HEK293T (cell line): ENCODE data around the gene APOBEC3B.

ENCODE experiments used
- CTCF ChIA-PET: fragments of 350-600 bp; formaldehyde crosslinking; extraction: SDS; loops from one replicate; lab custom pipeline; 2021; ENCODE audit warnings: antibody characterized with exemption, inconsistent platforms; lab: Yijun Ruan, JAX
- POLR2A ChIA-PET: fragments of 350-600 bp; formaldehyde crosslinking; extraction: SDS; loops from one replicate; lab custom pipeline; 2020; ENCODE audit warnings: antibody characterized with exemption, inconsistent platforms; lab: Yijun Ruan, JAX
- DNase-seq: peaks from one replicate; pipeline ENCODE4 v3.0.0; 2012; ENCODE audit warnings: mixed read lengths; ENCODE audit errors: extremely low spot score
- ARNT ChIP-seq: fragments of 450-650 bp; IDR thresholded peaks from 2 replicates; pipeline ENCODE4 v1.6.1; 2017; ENCODE audit warnings: mild to moderate bottlenecking
- BHLHE40 ChIP-seq: fragments of 450-650 bp; IDR thresholded peaks from 2 replicates; pipeline ENCODE4 v1.6.1; 2016; ENCODE audit warnings: mild to moderate bottlenecking, moderate library complexity, borderline replicate concordance
- CTBP1 ChIP-seq: fragments of 450-650 bp; IDR thresholded peaks from 2 replicates; pipeline ENCODE4 v1.6.1; 2016; ENCODE audit warnings: borderline replicate concordance
- ELF4 ChIP-seq: fragments of 450-650 bp; IDR thresholded peaks from 2 replicates; pipeline ENCODE4 v1.6.1; 2017; ENCODE audit warnings: antibody characterized with exemption
- FOXA1 ChIP-seq: fragments of 450-650 bp; IDR thresholded peaks from 2 replicates; pipeline ENCODE4 v1.6.1; 2016; ENCODE audit warnings: mild to moderate bottlenecking
- FOXK2 ChIP-seq: fragments of 450-650 bp; IDR thresholded peaks from 2 replicates; pipeline ENCODE4 v1.6.1; 2016; ENCODE audit warnings: mild to moderate bottlenecking
- FOXM1 ChIP-seq: fragments of 450-650 bp; IDR thresholded peaks from 2 replicates; pipeline ENCODE4 v1.6.1; 2017; ENCODE audit warnings: mild to moderate bottlenecking, borderline replicate concordance
- HDGF ChIP-seq: fragments of 450-650 bp; IDR thresholded peaks from 2 replicates; pipeline ENCODE4 v1.6.1; 2017; ENCODE audit warnings: antibody characterized with exemption, borderline replicate concordance
- L3MBTL2 ChIP-seq: fragments of 450-650 bp; conservative IDR thresholded peaks from 2 replicates; pipeline ENCODE4 v1.6.1; 2016; ENCODE audit warnings: mild to moderate bottlenecking
- LEF1 ChIP-seq: fragments of 450-650 bp; IDR thresholded peaks from 2 replicates; pipeline ENCODE4 v1.6.1; 2017; ENCODE audit warnings: mild to moderate bottlenecking, borderline replicate concordance
- NFRKB ChIP-seq: fragments of 450-650 bp; IDR thresholded peaks from 2 replicates; pipeline ENCODE4 v1.6.1; 2016; ENCODE audit warnings: mild to moderate bottlenecking, moderate library complexity
- SP1 ChIP-seq: fragments of 450-650 bp; IDR thresholded peaks from 2 replicates; pipeline ENCODE4 v1.6.1; 2017
- SUZ12 ChIP-seq: fragments of 450-650 bp; IDR thresholded peaks from 2 replicates; pipeline ENCODE4 v1.6.1; 2016; ENCODE audit warnings: mild to moderate bottlenecking
- TARDBP ChIP-seq: fragments of 450-650 bp; IDR thresholded peaks from 2 replicates; pipeline ENCODE4 v1.6.1; 2016
- ZNF384 ChIP-seq: fragments of 450-650 bp; IDR thresholded peaks from 2 replicates; pipeline ENCODE4 v1.6.1; 2016
- TF ChIP-seq, protein P1 (sequence below): fragments of 450-650 bp; IDR thresholded peaks from 2 replicates; pipeline ENCODE4 v1.6.1; 2016

APOBEC3B gene

DNA sequence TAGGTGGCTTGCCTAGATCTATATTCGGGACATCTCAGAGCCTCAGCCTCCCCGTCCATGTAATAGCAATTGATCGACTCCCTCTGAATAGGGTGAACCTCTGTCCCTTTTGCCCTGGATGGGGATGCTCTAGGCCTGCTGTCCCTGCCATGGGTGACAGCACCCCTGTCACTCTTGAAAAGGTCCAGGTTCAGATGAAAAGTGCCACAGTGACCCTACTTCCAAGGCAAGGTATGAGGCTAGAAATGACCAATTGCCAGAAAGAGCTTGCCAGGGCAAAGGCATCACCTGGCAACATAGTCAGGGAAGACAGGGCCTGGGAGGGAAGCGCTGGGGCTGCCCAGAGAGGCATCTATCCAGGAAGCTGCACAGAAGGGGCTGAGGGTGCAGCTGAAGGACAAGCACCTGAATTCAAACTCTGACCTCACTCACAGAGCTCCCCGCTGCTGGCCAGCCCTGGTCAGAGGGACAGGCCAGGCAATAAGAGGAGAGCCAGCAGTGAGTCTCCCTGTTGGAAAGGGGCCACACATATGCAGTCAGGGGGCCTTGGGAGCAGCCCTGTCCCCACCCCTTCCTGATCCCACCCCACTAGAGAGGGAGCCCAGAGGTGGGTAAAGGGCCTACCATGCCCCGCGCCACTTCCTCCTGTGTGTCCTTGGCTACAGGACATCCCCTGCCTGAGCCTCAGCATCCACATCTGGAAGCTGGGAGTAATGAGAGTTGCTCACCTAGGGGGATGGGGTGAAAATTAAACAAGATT, 33.8 kb upstream of the APOBEC3B start:
- no peak for DNase-seq
- POLR2A ChIA-PET: no interaction called here
- CTCF ChIA-PET: no interaction called here
- TF ChIP-seq SP1 (no peak), NFRKB (no peak), L3MBTL2 (no peak), CTBP1 (no peak), LEF1 (no peak), BHLHE40 (no peak), ZNF384 (no peak), TARDBP (no peak), HDGF (no peak), ARNT (no peak), FOXM1 (no peak), FOXA1 (no peak)
- TF ChIP-seq, protein P1, sequence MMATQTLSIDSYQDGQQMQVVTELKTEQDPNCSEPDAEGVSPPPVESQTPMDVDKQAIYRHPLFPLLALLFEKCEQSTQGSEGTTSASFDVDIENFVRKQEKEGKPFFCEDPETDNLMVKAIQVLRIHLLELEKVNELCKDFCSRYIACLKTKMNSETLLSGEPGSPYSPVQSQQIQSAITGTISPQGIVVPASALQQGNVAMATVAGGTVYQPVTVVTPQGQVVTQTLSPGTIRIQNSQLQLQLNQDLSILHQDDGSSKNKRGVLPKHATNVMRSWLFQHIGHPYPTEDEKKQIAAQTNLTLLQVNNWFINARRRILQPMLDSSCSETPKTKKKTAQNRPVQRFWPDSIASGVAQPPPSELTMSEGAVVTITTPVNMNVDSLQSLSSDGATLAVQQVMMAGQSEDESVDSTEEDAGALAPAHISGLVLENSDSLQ: no peak

DNA sequence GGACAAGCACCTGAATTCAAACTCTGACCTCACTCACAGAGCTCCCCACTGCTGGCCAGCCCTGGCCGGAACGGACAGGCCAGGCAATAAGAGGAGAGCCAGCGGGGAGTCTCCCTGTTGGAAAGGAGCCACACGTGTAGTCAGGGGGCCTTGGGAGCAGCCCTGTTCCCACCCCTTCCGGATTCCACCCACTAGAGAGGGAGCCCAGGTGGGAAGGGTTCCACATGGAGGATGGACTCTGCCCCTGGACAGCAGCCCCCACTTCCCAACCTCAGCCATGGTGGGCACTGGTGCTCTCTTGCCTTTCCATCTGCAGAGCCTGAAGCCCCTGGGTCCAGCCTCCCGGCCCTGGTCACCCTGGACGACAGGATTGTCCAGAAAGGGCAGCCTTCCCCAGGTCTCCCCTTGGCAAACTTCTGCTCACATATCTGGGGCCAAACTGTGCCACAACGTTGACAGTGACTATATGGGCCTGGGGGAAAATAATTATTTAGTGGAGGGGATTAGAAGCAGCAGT, 32.2 kb upstream of the APOBEC3B start:
- TF ChIP-seq L3MBTL2: no peak
- TF ChIP-seq CTBP1: no peak
- no peak for TF ChIP-seq NFRKB
- no peak for TF ChIP-seq FOXM1
- TF ChIP-seq ARNT: no peak
- no peak for TF ChIP-seq FOXK2
- no peak for TF ChIP-seq TARDBP
- no peak for TF ChIP-seq ELF4
- no peak for TF ChIP-seq LEF1
- TF ChIP-seq BHLHE40: no peak
- TF ChIP-seq FOXA1: no peak
- no peak for TF ChIP-seq SP1
- DNase-seq: no peak
- POLR2A ChIA-PET: no interaction called here
- CTCF ChIA-PET: interaction anchor here (0.6 to 1.1 kb wide), 2 partner anchors 11 to 25 kb away, joined by 3 to 5 read pairs; no protein-coding TSS in a partner anchor

DNA sequence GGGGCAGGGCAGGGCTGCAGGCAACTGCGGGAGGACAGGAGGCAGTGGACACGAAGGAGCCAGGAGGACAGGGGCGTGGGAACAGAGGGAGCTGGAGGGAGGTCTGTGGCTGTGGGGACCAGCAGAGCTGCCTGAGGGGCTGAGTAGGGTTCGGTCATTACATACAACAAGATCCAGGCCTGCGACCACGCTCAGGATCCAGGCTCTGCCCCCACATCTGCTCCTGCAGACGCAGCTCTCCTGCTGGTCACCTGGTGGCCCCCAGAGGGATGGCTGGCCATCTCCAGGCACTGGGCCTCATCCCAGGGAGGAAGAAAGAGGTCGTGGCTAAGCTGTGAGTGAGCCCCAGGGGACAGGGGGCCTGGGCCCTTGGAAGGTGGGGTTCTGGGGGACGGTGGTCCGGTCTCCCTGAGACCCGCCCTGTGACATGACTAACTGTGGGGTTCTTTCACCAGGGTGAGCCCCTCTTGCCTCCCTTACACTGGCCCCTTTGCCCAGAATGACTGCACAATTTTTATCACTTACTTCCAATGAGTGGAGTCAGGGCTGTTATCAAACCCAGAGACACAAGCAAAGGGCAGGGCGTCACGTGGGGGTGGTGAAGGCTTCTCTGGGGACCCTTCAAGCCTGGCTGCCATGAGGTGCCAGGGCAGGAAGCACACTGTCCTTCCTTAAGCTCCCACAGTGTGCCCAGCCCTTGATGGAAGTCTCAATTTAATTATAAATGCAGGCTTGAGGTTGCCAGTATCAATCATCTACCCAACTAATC, 31.4 kb upstream of the APOBEC3B start:
- CTCF ChIA-PET: interaction anchor here (0.9 to 1.9 kb wide), 3 partner anchors 12 to 182 kb away, joined by 3 to 4 read pairs (median 4); no protein-coding TSS in a partner anchor
- POLR2A ChIA-PET: interaction anchor here (1.0 to 1.8 kb wide), 2 partner anchors 79 to 81 kb away, joined by 3 to 6 read pairs; partner anchors contain the start of gene CBX6

DNA sequence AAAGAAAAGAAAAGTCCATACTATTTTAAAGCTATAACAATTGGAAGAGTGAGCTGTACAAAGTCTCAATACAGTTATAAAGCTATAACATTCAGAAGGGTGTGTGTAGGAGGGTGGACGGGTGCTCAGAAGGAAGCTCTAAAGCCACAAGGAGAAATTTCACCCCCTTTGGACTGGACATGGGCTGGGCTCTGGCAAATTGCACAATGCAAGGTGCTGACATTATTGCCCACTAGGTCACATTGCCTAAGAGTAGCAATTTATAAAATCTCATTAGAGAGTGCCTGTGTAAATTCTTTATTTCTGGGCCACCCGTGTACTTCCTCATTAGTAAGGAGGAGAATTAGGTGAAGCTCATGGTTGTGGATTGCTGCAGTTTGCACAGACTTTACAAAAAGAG, 30.4 kb upstream of the APOBEC3B start:
- ChIA-PET POLR2A (interaction anchor here (1.0 to 1.8 kb wide), 3 partner anchors 9 to 82 kb away, joined by 3 to 6 read pairs (median 4); partner anchors contain the start of gene CBX6), CTCF (interaction anchor here (0.9 to 2.0 kb wide), 3 partner anchors 24 to 183 kb away, joined by 4 to 7 read pairs (median 4); no protein-coding TSS in a partner anchor)
- TF ChIP-seq ZNF384: no peak
- TF ChIP-seq BHLHE40: no peak
- no peak for TF ChIP-seq ARNT
- no peak for TF ChIP-seq FOXA1
- no peak for TF ChIP-seq LEF1
- TF ChIP-seq HDGF: no peak
- no peak for TF ChIP-seq NFRKB
- TF ChIP-seq L3MBTL2: no peak
- TF ChIP-seq SUZ12: no peak
- TF ChIP-seq TARDBP: no peak
- TF ChIP-seq, protein P1: no peak
- no peak for TF ChIP-seq FOXM1
- TF ChIP-seq SP1: no peak
- no peak for TF ChIP-seq CTBP1
- no peak for TF ChIP-seq FOXK2
- no peak for TF ChIP-seq ELF4
- no peak for DNase-seq

More for the DNA sequence above, 31.4 kb upstream of the APOBEC3B start:
- DNase-seq: no peak
- TF ChIP-seq FOXM1: no peak
- no peak for TF ChIP-seq FOXA1
- no peak for TF ChIP-seq BHLHE40
- no peak for TF ChIP-seq L3MBTL2
- no peak for TF ChIP-seq HDGF
- TF ChIP-seq TARDBP: no peak
- TF ChIP-seq ARNT: no peak
- no peak for TF ChIP-seq ZNF384
- no peak for TF ChIP-seq FOXK2
- no peak for TF ChIP-seq SUZ12
- TF ChIP-seq ELF4: no peak
- no peak for TF ChIP-seq LEF1
- no peak for TF ChIP-seq NFRKB
- TF ChIP-seq CTBP1: no peak

DNA sequence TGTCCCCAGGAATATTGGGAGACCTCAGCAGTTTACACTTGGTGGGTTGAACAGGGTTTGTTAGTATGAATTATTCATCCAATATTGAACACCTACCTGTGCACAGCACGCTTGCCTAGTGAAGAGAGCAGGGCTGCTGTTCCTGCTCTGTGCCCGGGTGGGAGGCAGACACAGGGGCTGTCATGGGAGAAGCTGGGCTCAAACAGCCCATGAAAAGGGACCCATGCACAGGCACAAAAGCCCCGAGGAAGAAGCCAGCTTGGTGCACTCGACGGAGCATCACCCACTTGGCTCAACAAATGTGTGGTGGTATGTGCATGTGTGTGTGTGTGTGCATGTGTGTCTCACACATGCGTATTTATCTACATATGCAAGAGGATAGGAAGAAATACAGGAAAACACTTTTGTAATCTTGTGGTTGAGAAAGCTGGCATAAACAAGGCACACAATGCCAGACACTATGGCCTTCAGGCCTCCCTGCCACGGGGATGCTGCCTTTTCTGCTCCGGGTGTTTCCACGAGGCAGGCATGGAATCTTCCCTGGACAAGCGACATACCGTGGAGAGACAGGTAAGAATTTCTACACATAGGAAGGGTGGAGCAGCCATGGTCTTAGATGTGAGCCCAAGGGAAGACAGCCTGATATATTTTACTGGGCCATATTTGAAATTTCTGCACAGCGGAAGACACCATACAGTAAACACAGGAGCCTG, 29.7 kb upstream of the APOBEC3B start:
- TF ChIP-seq ZNF384 (no peak), LEF1 (no peak), ARNT (no peak), SUZ12 (no peak), ELF4 (no peak)
- POLR2A ChIA-PET: interaction anchor here (1.3 kb wide), 1 partner anchor 10 kb away, joined by 4 read pairs; no protein-coding TSS in a partner anchor
- DNase-seq: no peak
- CTCF ChIA-PET: interaction anchor here (1.9 to 2.0 kb wide), 2 partner anchors 82 to 183 kb away, joined by 4 to 7 read pairs; no protein-coding TSS in a partner anchor
